Naive B cell (primary cell): ENCODE data around the gene CEP89. TPM values are rescaled to one million over a fixed set of nuclear protein-coding genes. Genes with fewer than 3 reads are reported as not detected.
"Not testable (repeated sequence)": the region's sequence is repeated elsewhere in the genome, so short reads cannot be mapped to it uniquely, and the experiment has no call there.

Experiments used
- ATAC-seq, 2 donors: fragments of 150-1000 bp; cut with Tn5 transposase; 2 replicates each; pipeline ENCODE4 v1.10.0; 2021; ENCODE audit warnings: low read depth in 2 of 2, mild to moderate bottlenecking in 2 of 2, moderate library complexity in 2 of 2
- DNase-seq: peaks from one replicate; pipeline ENCODE4 v3.0.0; 2022
- H3K27ac Mint-ChIP-seq, 6 donors: one replicate each; pipeline ENCODE4 v1.8.0; 2020 to 2022; ENCODE audit warnings: mild to moderate bottlenecking in 6 of 6, mixed read lengths in 6 of 6, moderate library complexity in 5 of 6, inconsistent platforms in 2 of 6
- H3K27me3 Mint-ChIP-seq, 3 donors: one replicate each; pipeline ENCODE4 v1.8.0; 2021 to 2022; ENCODE audit warnings: mixed read lengths in 3 of 3, mild to moderate bottlenecking in 1 of 3
- H3K36me3 Mint-ChIP-seq, 2 donors: one replicate each; pipeline ENCODE4 v1.8.0; 2020 to 2022; ENCODE audit warnings: mixed read lengths in 2 of 2, inconsistent platforms in 1 of 2, mild to moderate bottlenecking in 1 of 2
- H3K4me1 Mint-ChIP-seq, 3 donors: one replicate each; pipeline ENCODE4 v1.8.0; 2020 to 2022; ENCODE audit warnings: mixed read lengths in 3 of 3, inconsistent platforms in 1 of 3, mild to moderate bottlenecking in 1 of 3, moderate library complexity in 1 of 3
- H3K4me3 Mint-ChIP-seq, 8 donors: one replicate each; pipeline ENCODE4 v1.8.0; 2020 to 2022; ENCODE audit warnings: mild to moderate bottlenecking in 8 of 8, mixed read lengths in 8 of 8, moderate library complexity in 8 of 8, inconsistent platforms in 2 of 8
- H3K9me3 Mint-ChIP-seq, 7 donors: one replicate each; pipeline ENCODE4 v1.8.0; 2020 to 2022; ENCODE audit warnings: mixed read lengths in 7 of 7, mild to moderate bottlenecking in 5 of 7, inconsistent platforms in 2 of 7, moderate library complexity in 1 of 7
- polyA plus RNA-seq, 6 donors: library from polyadenylated mRNA; unstranded; fragments of 300-500 nt; fragmentation: Illumina TruSeq; gene quantifications; one replicate each; pipeline ENCODE4 v1.2.3, GENCODE V29; 2021; ENCODE audit warnings: low read depth in 6 of 6

The CEP89 gene
- polyA plus RNA-seq, 6 donors from 2014 or later = 12.1 to 18.3 (median 14.0) TPM

DNA sequence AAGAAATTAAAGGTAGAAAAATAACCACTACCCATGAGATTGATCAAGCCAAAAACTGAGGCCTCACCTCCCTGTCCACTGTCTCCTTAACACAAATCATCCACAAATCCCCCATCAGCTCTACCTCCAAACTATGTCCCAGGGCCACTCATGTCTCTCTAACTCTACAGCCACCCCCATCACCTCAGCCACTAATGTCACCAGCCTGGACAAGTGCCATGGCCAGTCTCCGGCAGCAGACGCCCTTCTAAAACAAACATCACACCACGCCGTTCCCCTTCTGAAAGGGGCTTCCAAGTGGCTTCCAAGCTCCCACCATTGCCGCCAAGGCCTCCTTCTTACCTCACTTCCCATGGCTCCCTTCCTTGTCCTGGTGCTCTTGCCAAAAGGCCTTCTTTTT, 16.5 kb upstream of the CEP89 start:
- peaks cover 12 to 17% of the 10 kb centered on the region in 2 donors for H3K36me3 Mint-ChIP-seq
- not testable (repeated sequence) for H3K9me3 Mint-ChIP-seq, H3K27ac Mint-ChIP-seq, DNase-seq, H3K4me3 Mint-ChIP-seq, H3K4me1 Mint-ChIP-seq, H3K27me3 Mint-ChIP-seq, ATAC-seq

DNA sequence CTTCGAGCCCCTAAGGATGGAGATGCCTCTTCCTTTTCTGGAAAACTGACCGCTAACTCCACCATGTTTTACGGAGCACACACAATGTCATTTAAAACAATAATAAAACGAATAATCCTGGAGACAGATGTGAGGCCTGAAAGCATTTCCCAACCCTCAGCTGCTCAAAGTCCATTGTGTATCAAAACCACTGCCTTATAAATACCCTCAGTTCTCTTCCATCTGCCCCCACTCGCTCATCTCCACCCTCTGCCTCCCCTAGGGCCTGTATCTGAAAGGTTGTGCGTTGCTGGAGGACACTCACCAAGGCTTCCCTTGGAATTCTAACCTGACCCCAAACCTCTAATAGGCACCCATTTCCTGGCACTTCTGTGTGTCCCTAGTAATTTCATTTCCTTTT, 10.7 kb upstream of the CEP89 start:
- Mint-ChIP-seq H3K27ac (peak overlapping the region in 1 of 6 donors; percentile 6), H3K4me3 (peak overlapping the region in 1 of 8 donors; percentile 22)
- not testable (repeated sequence) for H3K9me3 Mint-ChIP-seq, DNase-seq, H3K27me3 Mint-ChIP-seq, H3K36me3 Mint-ChIP-seq, ATAC-seq, H3K4me1 Mint-ChIP-seq

DNA sequence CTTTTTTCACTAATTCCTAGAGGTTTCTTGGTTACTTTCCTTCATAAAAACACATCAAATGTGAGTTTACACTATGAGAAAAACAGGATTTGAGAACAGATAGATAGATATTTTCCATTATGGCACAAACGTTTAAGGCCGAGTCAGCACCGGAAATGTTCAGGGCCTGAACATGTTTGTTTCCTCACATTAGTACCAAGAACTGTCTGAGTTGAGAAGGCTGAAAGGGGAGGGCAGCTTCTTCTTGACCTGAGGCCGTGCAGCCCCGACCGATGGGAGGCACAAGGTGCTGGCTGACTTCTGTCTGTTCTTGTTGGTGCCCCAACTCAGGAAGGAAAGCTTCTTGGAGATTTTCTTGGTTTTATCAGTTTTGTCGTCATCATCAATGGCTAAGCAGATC, 8.0 kb upstream of the CEP89 start:
- not testable (repeated sequence) for H3K9me3 Mint-ChIP-seq, H3K36me3 Mint-ChIP-seq, H3K27me3 Mint-ChIP-seq, DNase-seq, ATAC-seq, H3K27ac Mint-ChIP-seq, H3K4me3 Mint-ChIP-seq
- peaks cover 0 to 10% (median 4%) of the 10 kb centered on the region in 3 donors for H3K4me1 Mint-ChIP-seq

DNA sequence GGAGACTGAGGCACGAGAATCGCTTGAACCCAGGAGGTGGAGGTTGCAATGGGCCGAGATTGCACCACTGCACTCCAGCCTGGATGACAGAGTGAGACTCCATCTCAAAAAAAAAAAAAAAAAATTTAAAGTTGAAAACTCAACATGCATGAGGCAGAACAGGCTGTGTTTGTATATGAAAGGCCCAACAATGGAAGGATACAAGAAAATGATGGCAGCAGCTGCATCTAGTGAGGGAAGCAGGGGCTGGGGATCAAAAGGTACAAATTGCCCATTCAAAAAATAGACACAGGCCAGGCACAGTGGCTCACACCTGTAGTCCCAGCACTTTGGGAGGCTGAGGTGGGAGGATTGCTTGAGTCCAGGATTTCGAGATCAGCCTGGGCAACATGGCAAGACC, 6.1 kb upstream of the CEP89 start:
- H3K9me3 Mint-ChIP-seq, ATAC-seq, H3K27ac Mint-ChIP-seq, H3K36me3 Mint-ChIP-seq, DNase-seq, H3K27me3 Mint-ChIP-seq, H3K4me3 Mint-ChIP-seq: not testable (repeated sequence)
- peaks cover 0 to 10% (median 4%) of the 10 kb centered on the region in 3 donors for H3K4me1 Mint-ChIP-seq

DNA sequence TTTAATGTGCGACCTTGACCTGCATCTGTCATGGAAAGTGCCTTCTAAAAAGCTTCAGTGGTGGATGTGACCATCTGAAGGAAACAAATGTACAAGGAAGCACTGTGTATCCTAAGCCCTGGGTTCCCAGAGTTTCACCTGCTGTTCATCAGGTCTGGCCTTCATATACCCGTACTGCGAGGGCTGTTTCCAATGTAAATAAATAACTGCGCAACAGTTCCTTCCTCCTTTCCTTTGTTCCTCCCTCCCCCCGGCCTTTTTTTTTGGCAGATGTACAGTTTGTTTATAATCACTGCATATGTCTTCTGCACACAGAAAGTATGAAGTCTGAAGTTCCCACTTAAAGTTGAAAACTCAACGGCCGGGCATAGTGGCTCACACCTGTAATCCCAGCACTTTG, 5.5 kb upstream of the CEP89 start:
- DNase-seq (no peak), ATAC-seq (no peak)
- no peaks in the 10 kb centered on the region for H3K36me3 Mint-ChIP-seq
- H3K4me1 Mint-ChIP-seq = peaks cover under 1 to 12% (median 7%) of the 10 kb centered on the region in 3 donors
- no peak overlapping the region for H3K4me3 Mint-ChIP-seq
- H3K27ac Mint-ChIP-seq = no peak overlapping the region
- no peaks in the 10 kb centered on the region for H3K27me3 Mint-ChIP-seq
- no peaks in the 10 kb centered on the region for H3K9me3 Mint-ChIP-seq

DNA sequence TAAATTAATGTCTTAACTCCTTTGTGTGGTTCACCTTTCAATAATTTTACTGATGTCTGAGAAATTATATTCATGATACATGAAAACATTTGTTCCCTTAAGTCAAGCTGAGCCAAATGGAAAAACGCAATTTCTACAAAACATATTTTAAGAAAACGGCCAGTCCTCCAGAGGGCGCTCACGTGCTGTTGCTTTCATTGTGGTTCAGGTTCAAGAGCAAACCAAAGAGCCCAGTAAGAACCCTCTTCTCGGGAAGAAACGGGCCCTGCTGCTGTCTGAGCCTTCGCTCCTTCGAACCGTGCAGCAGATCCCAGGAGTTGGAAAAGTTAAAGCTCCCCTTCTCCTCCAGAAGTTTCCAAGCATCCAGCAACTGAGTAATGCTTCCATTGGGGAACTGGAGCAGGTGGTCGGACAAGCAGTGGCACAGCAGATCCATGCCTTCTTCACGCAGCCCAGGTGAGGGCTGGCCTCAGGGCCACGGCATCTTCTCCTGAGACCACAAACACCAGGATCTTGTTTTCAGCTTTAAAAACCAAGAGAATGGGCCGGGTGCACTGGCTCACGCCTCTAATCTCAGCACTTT, 4.6 kb upstream of the CEP89 start:
- Mint-ChIP-seq H3K4me3 (peak overlapping the region in 2 of 8 donors; percentile 25 to 71), H3K27me3 (no peaks in the 10 kb centered on the region), H3K9me3 (no peaks in the 10 kb centered on the region), H3K27ac (peak overlapping the region in 1 of 6 donors; percentile 49), H3K4me1 (peaks cover 8 to 21% (median 17%) of the 10 kb centered on the region in 3 donors), H3K36me3 (no peaks in the 10 kb centered on the region)
- DNase-seq (peak; percentile 10), ATAC-seq (no peak)

DNA sequence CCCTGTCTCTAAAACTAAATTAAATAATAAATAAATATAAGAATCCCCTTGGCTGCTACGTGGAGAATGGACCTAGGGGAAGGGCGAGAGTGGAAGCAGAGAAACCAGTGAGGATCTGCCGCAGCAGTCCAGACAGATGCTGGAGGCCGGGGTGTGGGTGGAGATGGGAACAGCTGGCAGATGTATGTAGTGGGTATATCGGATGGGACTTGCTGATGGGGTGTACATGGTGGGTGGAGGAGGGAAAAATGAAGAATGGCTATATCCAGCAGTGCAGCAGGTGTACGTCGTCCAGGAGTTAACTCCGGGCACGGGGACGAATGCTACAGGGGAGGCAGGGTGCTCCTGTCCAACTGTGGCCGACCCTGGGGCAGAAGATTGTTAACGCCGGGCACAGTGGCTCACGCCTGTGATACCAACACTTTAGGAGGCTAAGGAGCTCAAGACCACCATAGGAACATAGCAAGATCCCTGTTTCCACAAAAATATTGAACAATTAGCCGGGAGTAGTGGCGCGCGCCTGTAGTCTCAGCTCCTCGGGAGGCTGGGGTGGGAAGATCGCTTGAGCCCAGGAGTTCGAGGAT, 654 bp downstream of the CEP89 start:
- no peak for ATAC-seq
- H3K4me1 Mint-ChIP-seq = peaks cover 17 to 30% (median 29%) of the 10 kb centered on the region in 3 donors
- H3K9me3 Mint-ChIP-seq = no peaks in the 10 kb centered on the region
- peak overlapping the region; percentile 92 to 100 (median 99) for H3K4me3 Mint-ChIP-seq
- no peaks in the 10 kb centered on the region for H3K36me3 Mint-ChIP-seq
- peak overlapping the region in 5 of 6 donors; percentile 95 to 98 (median 97) for H3K27ac Mint-ChIP-seq
- DNase-seq = no peak
- H3K27me3 Mint-ChIP-seq = no peaks in the 10 kb centered on the region

DNA sequence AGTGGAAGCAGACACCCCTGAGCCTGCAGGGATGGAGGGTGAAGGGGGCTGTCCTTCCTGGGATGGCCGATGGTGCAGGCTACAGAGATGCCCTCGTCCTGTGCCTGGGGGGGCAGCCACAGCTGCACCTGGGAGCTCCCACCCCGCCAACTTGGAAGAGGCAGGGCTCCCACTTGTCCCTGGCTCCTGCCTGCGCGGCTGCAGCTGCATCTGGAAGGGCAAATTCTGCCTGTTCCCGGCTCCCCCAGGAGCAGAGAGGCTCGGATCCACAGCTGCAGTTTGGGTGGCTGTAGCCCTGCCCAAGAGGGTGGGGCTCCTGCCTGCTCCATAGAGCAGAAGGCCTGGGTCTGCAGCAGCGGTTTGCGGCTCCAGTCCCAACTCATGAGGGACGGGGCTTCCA, 2.2 kb downstream of the CEP89 start:
- H3K4me1 Mint-ChIP-seq = peaks cover 17 to 25% (median 24%) of the 10 kb centered on the region in 3 donors
- H3K27ac Mint-ChIP-seq = peak overlapping the region in 1 of 6 donors; percentile 19
- H3K36me3 Mint-ChIP-seq = peaks cover 0 to 1% of the 10 kb centered on the region in 2 donors
- ATAC-seq = no peak
- no peak for DNase-seq
- H3K27me3 Mint-ChIP-seq = no peaks in the 10 kb centered on the region
- no peaks in the 10 kb centered on the region for H3K9me3 Mint-ChIP-seq
- peak overlapping the region in 2 of 8 donors; percentile 17 to 43 for H3K4me3 Mint-ChIP-seq

DNA sequence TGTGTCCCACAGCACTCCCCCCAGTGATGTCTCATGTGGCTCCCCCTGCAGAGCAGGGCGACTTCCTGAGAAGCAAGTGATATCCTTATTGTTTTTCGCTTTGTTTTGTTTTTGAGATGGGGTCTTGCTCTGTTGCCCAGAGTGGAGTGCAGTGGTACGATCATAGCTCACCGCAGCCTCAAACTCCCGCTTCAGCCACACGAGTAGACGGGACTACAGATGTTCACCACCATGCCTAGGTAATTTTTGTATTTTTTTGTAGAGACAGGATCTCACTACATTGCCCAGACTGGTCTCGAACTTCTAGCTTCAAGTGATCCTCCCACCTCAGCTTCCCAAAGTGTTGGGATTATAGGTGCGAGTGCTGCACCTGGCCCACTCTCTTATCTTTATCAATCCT, 5.0 kb downstream of the CEP89 start:
- ATAC-seq (no peak), DNase-seq (no peak)
- peaks cover 7 to 13% of the 10 kb centered on the region in 2 donors for H3K36me3 Mint-ChIP-seq
- H3K9me3 Mint-ChIP-seq = no peaks in the 10 kb centered on the region
- H3K4me1 Mint-ChIP-seq = peaks cover 12 to 17% (median 17%) of the 10 kb centered on the region in 3 donors
- peak overlapping the region in 2 of 8 donors; percentile 37 to 78 for H3K4me3 Mint-ChIP-seq
- no peaks in the 10 kb centered on the region for H3K27me3 Mint-ChIP-seq
- no peak overlapping the region for H3K27ac Mint-ChIP-seq

DNA sequence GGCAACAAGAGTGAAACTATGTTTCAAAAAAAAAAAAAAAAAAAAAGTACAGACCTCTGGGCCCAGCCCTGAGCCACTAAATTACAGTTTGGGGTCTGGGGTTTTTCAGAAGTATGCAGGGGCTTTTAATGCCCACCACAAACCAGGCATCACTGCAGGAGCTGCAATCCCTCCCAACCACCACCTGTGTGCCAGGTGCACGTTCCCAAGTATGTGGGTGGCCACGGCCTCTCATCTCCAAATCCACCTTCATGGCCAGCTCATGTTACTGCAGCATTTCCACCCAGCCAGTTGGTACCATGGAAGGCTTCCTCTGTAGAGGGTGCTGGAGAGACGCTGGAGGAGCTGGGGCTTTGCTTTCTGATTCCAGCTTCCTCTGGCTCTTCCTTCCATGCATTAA, 26.5 kb downstream of the CEP89 start:
- peaks cover 0 to 10% (median 2%) of the 10 kb centered on the region in 7 donors for H3K9me3 Mint-ChIP-seq
- no peak for ATAC-seq
- H3K27ac Mint-ChIP-seq = no peak overlapping the region
- no peaks in the 10 kb centered on the region for H3K27me3 Mint-ChIP-seq
- H3K4me3 Mint-ChIP-seq = no peak overlapping the region
- no peak for DNase-seq
- peaks cover 34 to 66% of the 10 kb centered on the region in 2 donors for H3K36me3 Mint-ChIP-seq
- H3K4me1 Mint-ChIP-seq = peaks cover 0 to 5% (median 3%) of the 10 kb centered on the region in 3 donors

DNA sequence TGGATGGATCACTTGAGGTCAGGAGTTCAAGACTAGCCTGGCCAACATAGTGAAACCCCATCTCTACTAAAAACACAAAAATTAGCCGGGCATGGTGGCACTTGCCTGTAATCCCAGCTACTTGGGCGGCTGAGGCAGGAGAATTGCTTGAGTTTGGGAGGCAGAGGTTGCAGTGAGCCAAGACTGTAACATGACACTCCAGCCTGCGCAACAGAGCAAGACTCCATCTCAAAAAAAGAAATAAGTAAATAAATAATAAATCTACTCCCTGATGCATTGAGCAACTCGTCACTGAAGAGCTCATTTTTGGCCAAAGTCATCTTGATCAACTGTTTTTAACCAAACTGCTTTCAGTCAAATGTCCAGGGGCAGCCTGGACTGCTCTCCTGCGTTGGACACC, 30.5 kb downstream of the CEP89 start:
- peaks cover 15 to 50% of the 10 kb centered on the region in 2 donors for H3K36me3 Mint-ChIP-seq
- not testable (repeated sequence) for H3K27me3 Mint-ChIP-seq, H3K4me1 Mint-ChIP-seq, H3K9me3 Mint-ChIP-seq, DNase-seq, ATAC-seq, H3K4me3 Mint-ChIP-seq
- peak overlapping the region in 1 of 6 donors; percentile 49 for H3K27ac Mint-ChIP-seq

DNA sequence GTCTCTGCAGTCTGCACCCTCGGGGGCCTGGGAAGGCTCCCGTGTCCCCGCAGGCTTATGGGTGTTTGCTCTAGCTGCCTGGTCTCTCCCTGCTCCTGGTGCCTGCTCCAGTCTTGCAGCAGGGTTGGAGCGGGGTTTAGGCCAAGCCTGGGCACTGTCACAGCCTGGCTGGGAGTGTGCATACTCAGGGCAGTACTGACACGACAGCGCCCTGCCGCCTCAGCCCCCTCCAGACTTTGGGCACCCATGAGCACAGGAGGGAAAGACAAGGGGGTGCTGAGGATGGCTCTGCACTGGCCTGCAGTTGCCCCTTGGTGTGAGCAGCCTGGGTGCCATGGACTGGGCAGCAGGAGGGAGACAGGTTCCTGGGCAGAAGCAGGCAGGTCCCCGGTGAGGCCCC, 35.7 kb downstream of the CEP89 start:
- no peak for DNase-seq

DNA sequence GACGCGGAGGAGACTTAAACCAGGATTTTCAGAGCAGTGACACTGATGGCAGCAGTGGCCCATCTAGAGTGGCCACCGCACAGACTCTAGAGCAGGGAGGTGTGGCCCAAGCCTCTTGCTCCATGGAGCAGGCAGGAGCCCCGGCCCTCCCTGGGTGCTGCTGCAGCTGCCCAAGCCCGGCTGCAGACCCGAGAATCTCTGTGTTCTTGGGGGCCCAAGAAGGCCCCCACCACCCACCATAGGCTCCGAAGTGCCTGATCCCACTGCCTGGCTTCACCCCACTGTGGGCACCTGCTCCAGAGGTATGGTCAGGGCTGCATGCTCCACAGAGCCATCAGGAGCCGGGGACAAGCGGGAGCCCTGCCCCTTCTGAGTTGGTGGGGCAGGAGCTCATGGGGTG, 36.1 kb downstream of the CEP89 start:
- DNase-seq = no peak
- no peaks in the 10 kb centered on the region for H3K27me3 Mint-ChIP-seq
- no peak overlapping the region for H3K27ac Mint-ChIP-seq
- ATAC-seq = no peak
- peaks cover 0 to 6% (median 0%) of the 10 kb centered on the region in 3 donors for H3K4me1 Mint-ChIP-seq
- peaks cover 0 to 8% (median 0%) of the 10 kb centered on the region in 7 donors for H3K9me3 Mint-ChIP-seq
- H3K4me3 Mint-ChIP-seq = no peak overlapping the region
- H3K36me3 Mint-ChIP-seq = peaks cover 21 to 45% of the 10 kb centered on the region in 2 donors

More for the DNA sequence above, 35.7 kb downstream of the CEP89 start:
- ATAC-seq = no peak
- H3K36me3 Mint-ChIP-seq = peaks cover 17 to 42% of the 10 kb centered on the region in 2 donors
- H3K4me1 Mint-ChIP-seq = peaks cover 0 to 6% (median 0%) of the 10 kb centered on the region in 3 donors
- peaks cover 0 to 8% (median 0%) of the 10 kb centered on the region in 7 donors for H3K9me3 Mint-ChIP-seq
- H3K4me3 Mint-ChIP-seq = peak overlapping the region in 1 of 8 donors; percentile 25
- no peak overlapping the region for H3K27ac Mint-ChIP-seq
- no peaks in the 10 kb centered on the region for H3K27me3 Mint-ChIP-seq

DNA sequence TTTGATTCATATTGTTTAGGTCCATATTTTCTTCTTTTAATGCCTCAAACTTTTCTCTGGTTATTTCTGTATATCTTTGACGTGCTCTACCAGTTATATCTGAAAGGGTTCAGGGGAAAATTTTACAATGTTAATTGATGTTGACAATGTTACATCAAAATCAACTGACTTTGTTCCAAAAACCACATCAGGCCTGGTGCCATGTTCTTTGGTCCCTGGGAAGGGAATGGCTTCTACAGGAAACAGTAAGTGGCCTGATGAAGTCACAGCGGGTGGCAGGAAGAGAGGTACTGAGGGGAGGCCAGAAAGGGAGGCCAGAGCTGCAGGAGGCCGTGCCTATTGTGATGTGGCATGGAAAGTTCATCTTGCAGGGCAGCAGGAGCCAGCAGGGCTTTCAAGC, 38.2 kb downstream of the CEP89 start:
- H3K27ac Mint-ChIP-seq = peak overlapping the region in 2 of 6 donors; percentile 51 to 55
- H3K27me3 Mint-ChIP-seq = no peaks in the 10 kb centered on the region

More for the DNA sequence above, 38.2 kb downstream of the CEP89 start:
- no peak for DNase-seq
- Mint-ChIP-seq H3K36me3 (peaks cover 35 to 58% of the 10 kb centered on the region in 2 donors), H3K4me1 (peaks cover 0 to 6% (median 0%) of the 10 kb centered on the region in 3 donors), H3K4me3 (no peak overlapping the region), H3K9me3 (peaks cover 3 to 14% (median 8%) of the 10 kb centered on the region in 7 donors)
- ATAC-seq = no peak
